ENCODE data around the gene HYAL2.

Gene HYAL2

DNA sequence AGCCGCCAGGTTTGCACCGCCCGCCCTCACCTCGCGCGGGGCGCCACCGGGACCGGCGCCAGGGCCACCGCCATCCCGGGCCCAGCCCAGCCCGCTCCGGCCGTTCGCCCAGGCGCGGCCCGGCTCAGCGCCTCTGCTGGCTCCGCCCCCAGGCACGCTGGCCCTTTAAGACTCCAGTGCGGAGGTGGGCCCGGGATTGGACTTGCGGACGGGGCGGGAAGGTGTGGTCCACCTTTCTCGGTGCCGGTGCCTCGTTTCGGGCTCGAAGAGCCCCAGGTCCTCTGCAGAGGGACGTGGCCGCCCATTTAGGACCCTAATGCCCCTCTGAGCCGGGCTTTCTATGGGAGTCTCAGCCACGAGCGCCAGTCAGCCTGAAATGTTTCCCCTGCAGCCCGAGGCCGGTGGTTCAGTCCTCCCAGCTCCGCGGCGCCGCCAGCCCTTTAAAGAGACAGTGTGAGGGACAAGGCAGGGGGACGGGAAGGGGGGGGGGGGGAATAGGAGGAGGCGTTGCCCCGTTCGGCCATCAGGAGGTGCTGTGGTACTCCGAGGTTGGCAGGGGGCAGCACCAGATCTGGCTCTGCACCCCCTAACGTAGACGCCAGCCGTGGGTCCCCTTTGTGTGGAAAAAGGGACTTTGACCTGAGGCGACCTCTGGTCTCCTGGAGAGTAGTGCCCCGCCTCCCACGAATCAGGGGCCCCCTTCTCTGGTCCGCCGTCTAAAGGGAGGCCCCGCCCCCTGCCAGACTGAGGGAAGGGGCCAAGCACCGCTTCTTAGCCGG lies 1.0 kb downstream of the HYAL2 start:
- peak; percentile 86 for ATAC-seq
- TF ChIP-seq, protein P1, sequence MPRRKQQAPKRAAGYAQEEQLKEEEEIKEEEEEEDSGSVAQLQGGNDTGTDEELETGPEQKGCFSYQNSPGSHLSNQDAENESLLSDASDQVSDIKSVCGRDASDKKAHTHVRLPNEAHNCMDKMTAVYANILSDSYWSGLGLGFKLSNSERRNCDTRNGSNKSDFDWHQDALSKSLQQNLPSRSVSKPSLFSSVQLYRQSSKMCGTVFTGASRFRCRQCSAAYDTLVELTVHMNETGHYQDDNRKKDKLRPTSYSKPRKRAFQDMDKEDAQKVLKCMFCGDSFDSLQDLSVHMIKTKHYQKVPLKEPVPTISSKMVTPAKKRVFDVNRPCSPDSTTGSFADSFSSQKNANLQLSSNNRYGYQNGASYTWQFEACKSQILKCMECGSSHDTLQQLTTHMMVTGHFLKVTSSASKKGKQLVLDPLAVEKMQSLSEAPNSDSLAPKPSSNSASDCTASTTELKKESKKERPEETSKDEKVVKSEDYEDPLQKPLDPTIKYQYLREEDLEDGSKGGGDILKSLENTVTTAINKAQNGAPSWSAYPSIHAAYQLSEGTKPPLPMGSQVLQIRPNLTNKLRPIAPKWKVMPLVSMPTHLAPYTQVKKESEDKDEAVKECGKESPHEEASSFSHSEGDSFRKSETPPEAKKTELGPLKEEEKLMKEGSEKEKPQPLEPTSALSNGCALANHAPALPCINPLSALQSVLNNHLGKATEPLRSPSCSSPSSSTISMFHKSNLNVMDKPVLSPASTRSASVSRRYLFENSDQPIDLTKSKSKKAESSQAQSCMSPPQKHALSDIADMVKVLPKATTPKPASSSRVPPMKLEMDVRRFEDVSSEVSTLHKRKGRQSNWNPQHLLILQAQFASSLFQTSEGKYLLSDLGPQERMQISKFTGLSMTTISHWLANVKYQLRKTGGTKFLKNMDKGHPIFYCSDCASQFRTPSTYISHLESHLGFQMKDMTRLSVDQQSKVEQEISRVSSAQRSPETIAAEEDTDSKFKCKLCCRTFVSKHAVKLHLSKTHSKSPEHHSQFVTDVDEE (CRISPR knock-in tag; IDR thresholded peaks at IDR 0.05): 0 out of 2 replicates have a peak, but pooled peaks have one; percentile 39
- TF ChIP-seq BACH2 (CRISPR knock-in tag; IDR thresholded peaks at IDR 0.05; ENCODE audit: borderline replicate concordance): no peak

DNA sequence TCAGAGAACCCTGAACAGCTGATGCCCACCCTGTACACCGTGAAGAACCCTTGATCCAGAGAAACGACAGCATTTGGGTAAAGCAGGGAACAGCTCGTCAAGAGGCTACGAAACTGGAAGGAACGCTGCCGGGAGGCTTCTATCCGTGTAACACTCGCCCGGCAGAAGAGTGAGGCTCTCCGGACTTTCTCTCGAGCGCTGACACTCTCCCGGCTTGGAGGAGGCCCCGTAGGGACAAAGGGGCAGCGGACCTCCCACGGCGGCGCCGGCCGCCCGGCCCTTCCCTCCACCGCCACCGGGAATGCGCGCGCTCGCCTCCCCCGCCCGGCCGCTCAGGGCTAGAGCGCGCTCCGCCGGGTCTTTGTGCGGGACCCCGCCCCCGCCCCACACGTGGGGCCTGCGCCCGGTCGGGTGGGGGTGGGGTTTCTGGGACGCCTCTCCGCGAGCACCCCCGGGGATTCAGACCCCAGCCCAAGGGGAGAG lies 1.7 kb downstream of the HYAL2 start:
- TF ChIP-seq OSR1 (CRISPR knock-in tag; IDR thresholded peaks at IDR 0.05): no peak
- TF ChIP-seq ZNF70 (CRISPR knock-in tag; IDR thresholded peaks at IDR 0.05): no peak
- no peak for TF ChIP-seq TCF4 (CRISPR knock-in tag; IDR thresholded peaks at IDR 0.05; ENCODE audit: borderline replicate concordance)
- no peak for TF ChIP-seq ISL1 (CRISPR knock-in tag; IDR thresholded peaks at IDR 0.05)
- TF ChIP-seq, protein P2, sequence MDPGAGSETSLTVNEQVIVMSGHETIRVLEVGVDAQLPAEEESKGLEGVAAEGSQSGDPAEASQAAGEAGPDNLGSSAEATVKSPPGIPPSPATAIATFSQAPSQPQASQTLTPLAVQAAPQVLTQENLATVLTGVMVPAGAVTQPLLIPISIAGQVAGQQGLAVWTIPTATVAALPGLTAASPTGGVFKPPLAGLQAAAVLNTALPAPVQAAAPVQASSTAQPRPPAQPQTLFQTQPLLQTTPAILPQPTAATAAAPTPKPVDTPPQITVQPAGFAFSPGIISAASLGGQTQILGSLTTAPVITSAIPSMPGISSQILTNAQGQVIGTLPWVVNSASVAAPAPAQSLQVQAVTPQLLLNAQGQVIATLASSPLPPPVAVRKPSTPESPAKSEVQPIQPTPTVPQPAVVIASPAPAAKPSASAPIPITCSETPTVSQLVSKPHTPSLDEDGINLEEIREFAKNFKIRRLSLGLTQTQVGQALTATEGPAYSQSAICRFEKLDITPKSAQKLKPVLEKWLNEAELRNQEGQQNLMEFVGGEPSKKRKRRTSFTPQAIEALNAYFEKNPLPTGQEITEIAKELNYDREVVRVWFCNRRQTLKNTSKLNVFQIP (CRISPR knock-in tag; IDR thresholded peaks at IDR 0.05; ENCODE audit: borderline replicate concordance, low read depth): no peak
- no peak for TF ChIP-seq ZNF565 (CRISPR knock-in tag; conservative IDR thresholded peaks at IDR 0.05; ENCODE audit: low read depth)
- 0 out of 2 replicates have a peak, but pooled peaks have one; percentile 9 for TF ChIP-seq CSDC2 (CRISPR knock-in tag; IDR thresholded peaks at IDR 0.05)
- TF ChIP-seq, protein P3, sequence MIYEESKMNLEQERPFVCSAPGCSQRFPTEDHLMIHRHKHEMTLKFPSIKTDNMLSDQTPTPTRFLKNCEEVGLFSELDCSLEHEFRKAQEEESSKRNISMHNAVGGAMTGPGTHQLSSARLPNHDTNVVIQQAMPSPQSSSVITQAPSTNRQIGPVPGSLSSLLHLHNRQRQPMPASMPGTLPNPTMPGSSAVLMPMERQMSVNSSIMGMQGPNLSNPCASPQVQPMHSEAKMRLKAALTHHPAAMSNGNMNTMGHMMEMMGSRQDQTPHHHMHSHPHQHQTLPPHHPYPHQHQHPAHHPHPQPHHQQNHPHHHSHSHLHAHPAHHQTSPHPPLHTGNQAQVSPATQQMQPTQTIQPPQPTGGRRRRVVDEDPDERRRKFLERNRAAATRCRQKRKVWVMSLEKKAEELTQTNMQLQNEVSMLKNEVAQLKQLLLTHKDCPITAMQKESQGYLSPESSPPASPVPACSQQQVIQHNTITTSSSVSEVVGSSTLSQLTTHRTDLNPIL (CRISPR knock-in tag; IDR thresholded peaks at IDR 0.05; ENCODE audit: low read depth): no peak

DNA sequence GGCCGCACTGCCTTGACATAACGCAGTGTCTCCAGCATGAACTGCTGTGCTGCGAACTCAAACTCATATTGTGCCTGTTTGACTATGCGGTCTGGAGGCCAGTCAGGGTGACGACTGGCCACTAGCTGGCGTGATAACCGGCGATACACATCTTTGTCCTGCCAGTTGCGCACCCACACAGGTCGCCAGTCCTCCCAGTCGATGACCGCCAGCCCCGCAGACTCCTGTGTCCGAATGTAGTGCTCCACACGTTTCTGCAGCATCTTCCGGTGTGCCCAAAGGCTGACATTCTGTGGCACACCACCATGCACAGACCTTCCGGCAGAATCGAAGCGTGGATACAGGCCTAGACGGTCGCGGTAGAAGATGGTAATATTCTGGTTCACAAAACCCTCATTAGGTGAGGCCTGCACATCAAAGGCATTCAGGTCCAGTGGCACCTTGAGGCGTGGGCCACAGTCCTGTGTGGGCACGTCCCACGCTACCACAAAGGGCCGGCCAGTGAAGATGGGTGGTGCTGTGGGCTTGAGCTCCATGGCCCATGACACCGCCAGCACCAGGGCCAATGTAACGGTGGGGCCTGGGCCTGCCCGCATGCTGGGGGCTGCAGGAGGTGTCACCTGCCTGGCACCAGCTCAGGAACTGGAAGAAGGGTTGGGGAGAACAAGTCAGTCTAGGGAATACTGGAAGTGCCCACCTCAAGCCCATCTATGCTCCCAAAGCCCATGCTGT lies 2.5 kb downstream of the HYAL2 start:
- no peak for ATAC-seq

More for the DNA sequence above, 1.7 kb downstream of the HYAL2 start:
- ATAC-seq: peak; percentile 65

DNA sequence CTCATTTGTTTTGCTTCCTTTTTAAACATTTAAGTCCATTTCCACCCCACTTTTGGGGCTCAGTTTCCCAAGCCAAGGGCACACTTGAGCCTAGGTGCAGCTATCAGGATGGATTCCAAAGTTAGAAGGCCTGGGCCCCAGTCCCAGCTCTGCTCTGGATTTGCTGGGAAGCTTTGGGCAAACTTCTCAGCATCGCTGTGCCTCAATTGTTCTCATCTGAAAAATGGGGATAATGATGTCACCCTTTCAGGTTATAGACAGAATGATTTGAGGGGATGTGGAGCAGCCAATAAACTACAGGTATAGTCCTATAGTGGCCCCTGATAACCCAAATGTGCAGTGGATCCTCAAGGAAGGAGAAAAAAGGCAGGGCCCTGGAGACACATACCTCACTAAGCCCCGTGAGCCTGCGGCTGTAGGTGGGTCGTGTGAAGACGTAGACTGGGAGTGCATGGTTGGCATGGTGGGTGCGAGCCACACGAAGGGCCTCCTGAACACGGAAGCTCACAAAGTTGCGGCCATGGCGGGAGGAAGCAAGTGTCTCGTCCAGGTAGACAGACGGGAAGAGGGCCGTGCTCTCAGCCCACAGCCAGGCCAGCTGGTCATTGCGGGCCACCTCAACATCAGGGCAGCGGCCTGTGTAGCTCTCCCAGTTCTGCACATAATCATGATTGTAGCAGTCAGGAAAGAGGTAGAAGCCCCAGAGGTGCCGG lies 3.2 kb downstream of the HYAL2 start:
- TF ChIP-seq TCF4 (CRISPR knock-in tag; IDR thresholded peaks at IDR 0.05; ENCODE audit: borderline replicate concordance): no peak
- no peak for ATAC-seq

More for the DNA sequence above, 2.5 kb downstream of the HYAL2 start:
- TF ChIP-seq OSR1 (CRISPR knock-in tag; IDR thresholded peaks at IDR 0.05): no peak
- TF ChIP-seq, protein P4, sequence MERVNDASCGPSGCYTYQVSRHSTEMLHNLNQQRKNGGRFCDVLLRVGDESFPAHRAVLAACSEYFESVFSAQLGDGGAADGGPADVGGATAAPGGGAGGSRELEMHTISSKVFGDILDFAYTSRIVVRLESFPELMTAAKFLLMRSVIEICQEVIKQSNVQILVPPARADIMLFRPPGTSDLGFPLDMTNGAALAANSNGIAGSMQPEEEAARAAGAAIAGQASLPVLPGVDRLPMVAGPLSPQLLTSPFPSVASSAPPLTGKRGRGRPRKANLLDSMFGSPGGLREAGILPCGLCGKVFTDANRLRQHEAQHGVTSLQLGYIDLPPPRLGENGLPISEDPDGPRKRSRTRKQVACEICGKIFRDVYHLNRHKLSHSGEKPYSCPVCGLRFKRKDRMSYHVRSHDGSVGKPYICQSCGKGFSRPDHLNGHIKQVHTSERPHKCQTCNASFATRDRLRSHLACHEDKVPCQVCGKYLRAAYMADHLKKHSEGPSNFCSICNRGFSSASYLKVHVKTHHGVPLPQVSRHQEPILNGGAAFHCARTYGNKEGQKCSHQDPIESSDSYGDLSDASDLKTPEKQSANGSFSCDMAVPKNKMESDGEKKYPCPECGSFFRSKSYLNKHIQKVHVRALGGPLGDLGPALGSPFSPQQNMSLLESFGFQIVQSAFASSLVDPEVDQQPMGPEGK (CRISPR knock-in tag; IDR thresholded peaks at IDR 0.05; ENCODE audit: borderline replicate concordance): no peak
- no peak for TF ChIP-seq PPARA (CRISPR knock-in tag; IDR thresholded peaks at IDR 0.05; ENCODE audit: borderline replicate concordance)
- TF ChIP-seq ISL1 (CRISPR knock-in tag; IDR thresholded peaks at IDR 0.05): no peak

DNA sequence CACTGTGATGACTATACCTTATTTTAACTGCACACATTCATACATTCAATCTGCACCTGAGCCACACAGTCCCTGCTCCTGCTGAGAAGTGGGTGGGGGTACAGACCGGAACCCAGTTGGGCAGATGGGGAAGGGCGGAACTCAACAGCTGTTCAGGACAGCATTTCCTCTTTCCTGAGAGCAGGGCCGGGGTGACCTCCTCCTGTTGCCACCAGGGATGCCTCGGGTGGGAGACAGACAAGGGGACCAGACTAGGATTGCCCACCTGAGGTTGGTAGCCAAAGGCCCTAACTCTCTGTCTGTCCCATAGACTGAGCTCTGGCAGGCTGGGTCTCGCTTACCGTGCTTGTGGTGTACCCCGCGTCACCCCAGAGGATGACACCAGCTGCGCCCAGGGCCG lies 3.9 kb downstream of the HYAL2 start:
- ATAC-seq: no peak
- TF ChIP-seq TOX (CRISPR knock-in tag; IDR thresholded peaks at IDR 0.05; ENCODE audit: borderline replicate concordance) (no peak), ARNTL (CRISPR knock-in tag; IDR thresholded peaks at IDR 0.05; ENCODE audit: borderline replicate concordance, low read depth) (no peak), ZC3H10 (CRISPR knock-in tag; IDR thresholded peaks at IDR 0.05) (no peak), ZNF70 (CRISPR knock-in tag; IDR thresholded peaks at IDR 0.05) (no peak), PPARA (CRISPR knock-in tag; IDR thresholded peaks at IDR 0.05; ENCODE audit: borderline replicate concordance) (no peak), TCF4 (CRISPR knock-in tag; IDR thresholded peaks at IDR 0.05; ENCODE audit: borderline replicate concordance) (no peak), ZNF8 (CRISPR knock-in tag; IDR thresholded peaks at IDR 0.05) (no peak), OSR1 (CRISPR knock-in tag; IDR thresholded peaks at IDR 0.05) (no peak)
- TF ChIP-seq, protein P2 (CRISPR knock-in tag; IDR thresholded peaks at IDR 0.05; ENCODE audit: borderline replicate concordance, low read depth): no peak
- TF ChIP-seq, protein P3 (CRISPR knock-in tag; IDR thresholded peaks at IDR 0.05; ENCODE audit: low read depth): no peak
- TF ChIP-seq, protein P4 (CRISPR knock-in tag; IDR thresholded peaks at IDR 0.05; ENCODE audit: borderline replicate concordance): no peak

Data from SK-N-SH treated with all-trans-retinoic acid at 6 μM for 48 hours (cell line).